ENCODE measurements around the gene GDF7.

GDF7 gene

DNA sequence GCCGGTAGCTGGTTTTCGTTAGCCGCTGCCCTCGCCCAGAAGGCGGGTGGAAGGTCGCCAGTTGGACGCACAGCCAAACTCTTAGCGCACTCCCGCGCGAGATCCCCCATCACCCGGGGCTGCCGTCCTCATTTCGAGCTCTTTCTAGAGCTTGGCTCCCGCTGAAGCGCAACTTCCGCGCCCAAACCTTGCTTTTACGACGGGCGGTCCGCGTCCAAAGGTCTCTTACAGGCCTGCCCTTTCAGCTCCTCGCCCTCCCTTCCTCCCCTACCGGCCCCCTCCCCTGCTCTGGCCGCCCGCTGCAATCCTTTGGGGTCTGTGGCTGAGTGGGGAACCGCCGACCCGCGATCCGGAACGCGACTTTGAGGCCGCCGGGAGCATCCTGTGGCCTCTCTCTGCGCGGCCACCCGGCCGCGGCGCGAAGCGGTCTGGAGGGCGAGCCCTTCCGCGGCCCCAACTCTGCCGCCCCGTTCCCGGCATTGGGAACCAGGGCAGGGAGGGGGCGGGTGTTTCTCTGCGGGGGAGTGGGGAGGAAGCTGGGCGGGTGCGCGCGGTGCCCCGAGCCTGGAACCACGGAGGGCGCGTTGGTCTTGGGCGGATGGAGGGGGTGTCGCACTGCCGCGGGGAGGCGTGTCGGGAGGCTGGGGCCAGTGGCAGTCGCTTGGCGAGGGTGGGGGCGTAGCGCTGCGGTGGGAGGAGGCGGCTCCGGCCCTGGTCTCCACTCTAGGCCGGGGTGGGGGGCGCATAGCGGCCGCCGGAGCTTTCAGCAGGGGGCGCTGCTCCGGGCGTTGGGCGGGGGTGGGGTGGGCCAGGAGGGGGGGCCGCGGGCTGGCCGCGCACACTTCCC is at the start of gene GDF7:
GDF7 (plus strand) TSS at position 841 of the 847 bp plus-strand sequence. CDS start 96 bp downstream, outside the sequence.
- no peak for DNase-seq

DNA sequence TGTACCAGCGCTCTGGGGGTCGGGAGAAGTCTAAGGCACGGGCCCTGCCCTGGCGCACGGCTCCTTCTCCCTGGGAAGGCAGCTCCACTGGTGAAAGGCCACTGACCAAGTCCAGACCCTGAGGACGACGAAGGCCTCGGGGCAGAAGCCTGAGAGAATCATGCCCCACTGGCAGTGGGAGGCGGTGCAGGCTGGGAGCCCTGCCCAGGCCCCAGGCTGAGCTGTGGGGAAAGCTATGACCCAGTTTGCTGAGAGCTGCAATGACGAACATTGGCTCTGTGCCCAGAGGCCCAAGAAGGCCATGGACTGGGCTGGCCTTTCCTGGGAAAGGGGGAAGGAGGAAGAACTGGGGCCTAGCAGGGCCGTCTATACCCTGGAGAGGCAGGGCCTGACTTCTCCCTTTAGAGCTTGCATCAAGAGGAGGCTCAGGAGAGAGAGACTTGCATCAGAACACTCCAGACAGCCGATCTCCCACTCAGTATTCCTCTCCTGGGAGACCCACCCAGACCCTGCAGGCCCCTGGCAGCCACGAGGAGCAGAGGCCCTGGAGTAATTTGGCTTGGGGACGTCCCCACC is 49.0 kb upstream of the GDF7 start:
- peak; percentile 98 for DNase-seq

GRCh38 chr2:20618468-20618885 is 48.5 kb upstream of the GDF7 start:
- DNase-seq, result peak; percentile 63

DNA sequence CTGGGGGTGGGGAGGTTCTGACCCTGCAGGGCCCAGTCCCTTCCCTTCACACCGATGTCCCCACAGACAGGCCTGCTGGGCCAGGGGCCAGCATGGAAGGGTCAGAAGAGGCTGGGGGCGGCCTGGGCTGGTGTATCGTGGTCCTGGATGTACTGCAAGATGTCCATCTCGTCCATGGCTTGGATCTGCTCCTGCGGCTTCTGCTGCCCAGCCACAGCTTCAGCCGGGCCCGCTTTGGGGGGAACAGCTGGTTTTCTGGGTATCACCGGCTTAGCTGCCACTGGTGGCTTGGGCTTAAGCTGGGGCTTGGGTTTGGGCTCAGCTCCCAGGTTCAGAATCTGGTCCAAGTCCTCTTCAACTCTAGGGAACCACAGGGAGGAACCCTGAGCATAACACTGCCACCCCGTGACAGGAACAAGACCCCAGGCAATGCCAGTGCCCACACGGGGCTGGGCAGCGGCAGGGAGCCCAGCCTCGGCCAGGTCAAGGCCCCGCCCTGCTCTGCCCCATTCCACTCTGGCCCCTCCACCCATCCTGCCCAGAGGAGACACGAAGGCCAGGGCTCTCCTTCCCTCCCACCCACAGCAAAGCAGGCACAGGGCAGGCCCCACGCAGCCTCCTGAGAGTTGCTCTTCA is 47.9 kb upstream of the GDF7 start:
- no peak for DNase-seq

GRCh38 chr2:20619624-20620024 is 47.3 kb upstream of the GDF7 start:
- DNase-seq, result no peak

DNA sequence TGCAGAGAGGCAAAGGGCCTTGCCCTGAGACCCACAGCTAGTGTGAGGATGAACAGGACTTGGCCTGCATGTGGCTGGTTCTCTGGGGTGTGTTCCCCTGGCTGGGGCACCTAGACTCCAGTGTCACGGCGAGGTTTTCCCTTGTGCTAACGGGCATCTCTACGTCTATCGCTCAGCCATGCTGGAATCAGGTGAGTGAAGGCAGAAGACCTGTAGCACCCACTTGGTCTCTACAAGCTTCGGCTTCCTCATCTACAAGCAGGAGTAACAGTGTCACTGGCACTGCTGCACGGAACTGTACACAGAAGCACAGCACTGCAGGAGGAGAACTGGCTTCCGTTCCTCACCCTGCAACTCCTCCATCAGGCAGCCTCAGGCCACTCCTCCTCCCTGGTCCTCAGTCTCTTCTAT is 46.7 kb upstream of the GDF7 start:
- DNase-seq, result no peak

DNA sequence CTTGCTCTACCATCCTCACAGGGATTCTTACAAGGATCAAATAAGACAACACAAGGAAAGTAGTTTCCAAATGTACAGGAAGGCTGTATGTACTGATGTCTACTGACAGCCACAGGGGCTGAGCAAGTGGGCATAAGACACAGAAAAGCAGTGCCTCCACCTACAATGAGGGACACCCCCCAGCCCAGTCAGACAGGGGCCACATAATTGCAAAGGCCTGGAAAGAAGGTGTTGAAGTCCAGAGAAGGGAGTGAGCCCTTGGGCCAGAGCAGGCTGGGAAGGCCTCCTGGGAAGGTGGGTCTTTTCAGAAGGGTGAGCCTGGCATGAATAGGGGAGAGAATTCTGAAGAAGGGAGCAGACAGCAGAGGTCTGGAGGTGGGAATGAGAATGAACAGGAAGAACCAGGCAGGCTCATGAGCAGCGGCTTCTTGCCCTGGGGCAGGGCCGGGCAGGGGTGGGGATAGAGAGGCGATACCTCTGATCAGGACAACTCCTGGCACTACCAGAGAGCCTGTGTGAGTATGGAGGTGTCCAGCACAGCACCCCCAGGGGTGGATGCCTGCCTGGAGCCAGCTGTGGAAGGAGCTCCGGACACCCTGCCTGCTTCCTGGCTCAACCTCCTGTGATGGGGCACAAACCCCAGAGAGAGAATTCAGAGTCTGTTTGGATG is 46.1 kb upstream of the GDF7 start:
- DNase-seq, result no peak

DNA sequence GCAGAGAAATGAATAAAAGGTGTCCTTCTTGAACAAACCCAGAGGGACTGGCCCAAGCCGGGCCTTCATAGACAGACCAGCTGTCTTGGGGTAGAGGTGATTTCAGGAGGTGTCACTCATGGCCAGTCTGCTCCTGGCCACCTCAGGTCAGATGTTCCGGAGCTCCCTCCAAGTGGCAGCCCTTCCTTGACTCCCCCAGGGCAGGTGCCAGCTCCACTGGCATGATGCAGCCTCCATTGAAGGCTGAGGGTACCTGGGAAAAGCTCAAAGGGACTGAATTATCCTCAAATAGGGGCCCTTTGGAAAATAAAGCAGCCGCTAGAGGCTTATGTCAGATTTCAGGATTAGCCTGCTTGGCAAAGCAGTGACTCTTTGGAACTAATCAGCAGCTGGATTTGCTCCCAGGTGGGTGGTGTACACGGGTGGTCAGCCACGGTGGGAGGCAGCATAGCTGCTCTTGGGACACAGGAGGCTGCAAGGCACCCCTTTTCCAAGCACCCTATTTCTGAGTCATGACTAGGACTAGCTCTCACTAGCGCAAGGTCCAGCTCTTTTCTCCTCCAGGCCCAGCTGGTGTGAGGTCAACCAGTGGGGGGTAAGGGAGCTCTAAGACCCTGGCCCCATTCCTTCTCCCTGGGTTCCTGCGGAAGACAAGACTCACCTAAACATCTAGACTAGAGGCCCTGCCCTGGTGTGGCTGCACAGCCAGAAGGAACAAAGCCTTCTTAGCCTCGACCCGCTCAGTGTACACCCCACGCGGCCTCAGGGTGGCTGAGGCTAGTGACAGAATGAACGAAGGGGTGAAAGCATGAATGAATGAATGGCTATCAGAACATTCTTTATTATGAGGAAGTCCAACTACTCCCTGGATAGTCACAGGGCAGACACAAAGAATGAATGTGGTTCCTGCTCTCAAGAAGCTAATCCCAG is 45.3 kb upstream of the GDF7 start:
- DNase-seq, result no peak

GRCh38 chr2:20622296-20622686 is 44.7 kb upstream of the GDF7 start:
- DNase-seq, result no peak

DNA sequence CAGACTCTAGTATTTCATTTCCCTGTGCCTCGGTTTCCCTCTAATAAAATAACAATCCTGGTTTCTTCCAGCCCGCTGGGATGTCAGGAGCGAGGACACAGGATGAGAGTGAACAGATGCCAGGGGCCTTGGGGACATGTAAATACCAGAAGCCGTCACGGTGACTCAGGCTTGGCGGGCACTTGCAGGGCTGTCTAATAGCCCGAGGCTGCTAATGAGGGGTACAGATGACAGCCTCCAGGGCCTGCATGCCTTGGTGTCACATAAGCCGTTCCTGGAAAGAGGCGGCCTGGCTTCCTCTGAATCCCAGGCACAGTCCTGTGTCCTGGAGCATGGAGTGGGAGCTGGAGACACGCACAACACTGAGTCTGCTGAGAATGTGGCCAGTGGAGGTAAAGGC is 44.2 kb upstream of the GDF7 start:
- DNase-seq, result no peak

DNA sequence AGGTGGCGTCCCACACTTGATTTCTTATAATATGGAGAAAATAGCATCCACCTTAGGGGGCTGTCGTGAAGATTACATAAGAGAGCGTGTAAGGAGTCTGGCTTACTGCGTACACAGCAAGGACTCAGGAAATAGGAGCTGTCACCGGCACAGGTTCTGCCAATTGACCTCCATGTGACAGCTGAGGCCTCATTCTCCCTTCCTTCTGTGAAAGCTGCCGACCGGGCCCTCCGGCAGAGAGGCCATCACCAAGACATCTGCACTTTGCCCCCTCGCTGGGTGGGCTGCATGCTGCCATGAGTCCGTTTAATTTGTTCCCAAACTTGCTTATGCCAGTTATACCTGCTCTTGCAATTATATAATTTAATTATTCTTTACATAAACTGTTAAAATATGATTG is 43.7 kb upstream of the GDF7 start:
- no peak for DNase-seq

- no peak for DNase-seq
Observed at GRCh38 chr2:20623741-20624155, 43.2 kb upstream of the GDF7 start.

DNA sequence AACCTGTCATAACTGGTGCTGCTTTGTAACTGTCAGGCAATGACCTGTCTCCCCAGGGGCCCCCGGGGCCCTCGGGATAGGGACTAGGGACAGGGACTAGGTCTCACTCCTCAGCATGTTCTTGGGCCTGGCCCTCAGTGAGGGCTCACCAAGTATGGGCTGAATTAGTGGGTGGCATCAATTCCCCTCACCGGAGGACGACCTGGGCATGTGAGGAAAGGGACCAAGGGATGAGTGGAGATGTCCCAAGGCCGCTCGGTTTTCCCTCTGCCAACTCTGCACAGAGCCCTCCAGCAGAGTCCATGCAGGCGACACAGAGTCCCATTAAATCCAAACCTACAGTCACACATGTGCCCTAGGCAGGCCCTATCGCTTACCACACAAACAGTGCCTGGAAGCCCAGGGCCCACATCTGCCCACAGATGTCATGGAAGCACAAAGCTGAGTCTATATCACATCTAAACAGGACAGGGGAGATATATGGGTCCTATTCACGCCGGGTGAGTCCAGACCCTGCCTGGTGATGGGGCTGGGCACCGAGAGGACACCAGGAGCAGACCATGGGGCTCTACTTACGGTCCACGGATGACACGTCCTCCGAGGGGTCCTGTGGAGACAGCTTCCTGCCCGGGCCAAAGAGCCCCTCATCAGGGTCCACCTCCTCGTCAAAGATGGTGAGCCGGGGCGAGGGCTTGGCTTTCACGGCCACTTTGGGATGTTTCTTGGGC is 42.6 kb upstream of the GDF7 start:
- no peak for DNase-seq

- no peak for DNase-seq
Observed at GRCh38 chr2:20624884-20625485, 42.0 kb upstream of the GDF7 start.

DNA sequence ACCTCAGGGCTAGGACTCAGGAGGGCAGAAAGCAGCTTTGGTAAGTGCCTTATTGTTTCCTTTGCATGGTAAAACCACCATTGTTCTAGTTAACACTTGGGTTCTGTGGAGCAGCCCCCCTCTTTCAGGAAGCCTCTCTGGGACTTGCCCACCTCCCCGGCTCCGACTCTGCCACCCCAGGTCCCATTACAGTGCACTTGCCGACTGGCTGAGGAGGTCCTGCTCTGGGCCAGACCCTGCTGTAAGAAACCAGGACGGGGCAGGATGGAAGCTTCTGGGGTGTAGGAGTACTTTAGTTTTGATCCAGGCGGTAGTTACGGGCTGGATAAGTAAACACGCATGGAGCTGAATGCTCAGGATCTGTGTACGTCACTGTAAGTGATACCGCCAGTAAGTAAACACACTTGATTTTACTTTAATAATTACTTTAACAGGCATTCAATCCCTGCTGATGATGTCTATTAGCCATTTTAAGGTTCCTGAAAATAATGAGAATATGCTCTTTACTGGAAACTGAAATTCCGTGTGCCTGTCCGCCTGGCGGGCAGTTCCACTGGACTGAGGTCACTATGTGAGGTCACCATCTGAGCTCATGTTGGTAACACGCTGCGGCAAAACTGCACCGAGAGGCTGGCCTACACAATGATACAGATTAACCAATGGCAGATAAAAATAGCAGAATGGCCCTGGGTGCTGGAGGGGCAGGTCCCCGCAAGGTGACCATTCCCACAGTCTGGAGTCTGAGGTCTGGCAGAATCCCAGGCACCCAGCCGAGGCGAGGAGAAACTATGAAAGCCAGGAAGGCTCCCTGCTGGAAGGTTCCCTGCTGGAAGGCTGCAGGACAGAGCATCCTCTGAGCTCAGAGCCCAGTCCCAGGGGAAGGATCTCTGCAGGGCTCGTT is 41.2 kb upstream of the GDF7 start:
- DNase-seq, result no peak

DNA sequence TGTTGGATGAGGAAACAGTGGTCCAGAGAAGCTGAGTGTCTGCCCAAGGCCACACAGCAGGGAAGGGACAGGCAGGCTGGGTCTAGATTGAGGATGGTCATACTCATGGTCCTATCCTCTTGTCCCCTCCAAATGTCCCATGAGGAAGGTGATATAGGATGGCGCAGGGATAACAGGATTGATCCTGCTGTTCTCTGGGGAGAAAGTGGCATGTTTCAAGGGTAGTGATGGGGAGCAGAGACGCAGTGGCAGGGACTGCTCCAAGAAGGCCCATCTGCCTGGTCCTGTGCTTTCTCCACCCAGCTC is 40.6 kb upstream of the GDF7 start:
- DNase-seq, result no peak

DNA sequence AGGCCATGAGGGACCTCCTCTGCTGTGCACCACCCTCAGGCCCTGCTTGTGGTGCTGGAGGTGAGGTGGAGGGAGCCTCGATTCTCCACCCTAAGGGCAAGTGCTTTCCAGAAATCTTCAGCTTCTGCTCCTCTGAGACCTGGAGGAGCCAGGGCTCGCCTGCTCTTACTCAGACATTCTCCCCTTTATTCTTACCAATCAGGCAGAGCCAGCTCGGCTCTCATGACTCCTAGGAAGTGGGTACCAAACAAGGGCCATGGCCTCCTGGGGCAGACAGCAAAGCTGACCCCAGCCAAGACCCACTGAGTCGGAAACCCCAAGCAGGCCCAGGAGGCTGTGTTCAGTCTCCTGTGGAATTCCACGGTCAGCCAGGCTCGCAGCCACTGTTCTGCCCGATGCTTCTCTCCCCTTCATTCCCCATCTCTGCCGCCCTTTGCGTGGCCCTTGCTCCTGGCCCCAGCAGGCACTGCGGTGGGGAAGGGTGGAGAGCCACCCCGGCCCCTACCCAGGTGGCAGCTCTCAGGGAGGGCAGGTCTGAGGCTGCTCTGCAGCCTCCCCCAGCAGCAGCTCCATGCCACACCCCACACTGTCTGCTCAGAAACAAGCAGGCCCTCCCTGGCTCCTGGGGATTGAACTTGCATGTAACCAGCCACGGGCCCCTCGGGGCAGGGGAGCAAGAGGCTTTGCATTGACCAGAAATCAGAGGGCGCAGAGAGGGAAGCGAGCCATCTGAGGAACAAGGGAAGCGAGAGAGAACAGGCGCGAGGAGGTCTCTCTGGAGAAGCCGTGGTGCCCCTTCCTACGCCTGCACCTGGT is 40.0 kb upstream of the GDF7 start:
- DNase-seq, result no peak

- DNase-seq, result no peak
Observed at GRCh38 chr2:20627712-20628380, 39.1 kb upstream of the GDF7 start.

DNA sequence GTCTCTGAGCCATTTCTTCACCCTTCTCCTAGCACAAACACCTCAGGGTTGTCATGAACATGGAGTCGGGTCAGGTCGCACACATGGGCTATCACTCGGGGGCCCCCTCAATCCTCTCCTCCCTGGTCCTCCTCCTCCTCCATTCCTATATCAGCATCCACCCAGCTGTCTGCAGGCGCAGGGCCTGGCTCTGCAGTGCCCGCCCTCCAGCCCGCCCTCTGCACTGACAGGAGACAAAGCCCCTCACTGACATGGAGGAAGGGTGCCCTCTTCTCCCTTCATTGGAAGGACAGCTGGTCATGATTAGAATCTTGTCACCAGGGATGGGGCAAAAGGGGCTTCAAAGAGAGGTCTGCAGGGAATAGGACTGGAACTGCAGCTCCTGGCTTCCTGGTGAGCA is 37.8 kb upstream of the GDF7 start:
- DNase-seq, result no peak
